Activated CD4-positive, alpha-beta memory T cell treated with anti-CD3 and anti-CD28 coated beads for 36 hours (primary cell): ENCODE data around the gene NFIA. TPM values are rescaled to one million over a fixed set of nuclear protein-coding genes. Genes with fewer than 3 reads are reported as not detected.
"Not testable (repeated sequence)": the region's sequence is repeated elsewhere in the genome, so short reads cannot be mapped to it uniquely, and the experiment has no call there.

Source experiments
- CTCF ChIA-PET: fragments of 350-600 bp; sonication (Branson Sonifier 250); formaldehyde crosslinking; loops from one replicate; lab custom pipeline; 2021; ENCODE audit warnings: antibody characterized with exemption, inconsistent platforms; lab: Charles Lee
- POLR2A ChIA-PET: fragments of 350-600 bp; sonication (Branson Sonifier 250); formaldehyde crosslinking; loops from one replicate; lab custom pipeline; 2021; ENCODE audit warnings: antibody characterized with exemption; lab: Charles Lee
- DNase-seq: peaks from one replicate; pipeline ENCODE4 v3.0.0-alpha.2; 2020
- H3K27ac Mint-ChIP-seq: one replicate; pipeline ENCODE4 v1.8.0; 2021; ENCODE audit warnings: mixed read lengths
- H3K27me3 Mint-ChIP-seq: one replicate; pipeline ENCODE4 v1.8.0; 2021; ENCODE audit warnings: mixed read lengths
- H3K36me3 Mint-ChIP-seq: one replicate; pipeline ENCODE4 v1.8.0; 2021; ENCODE audit warnings: mixed read lengths
- H3K4me1 Mint-ChIP-seq: one replicate; pipeline ENCODE4 v1.8.0; 2021; ENCODE audit warnings: low read depth, mixed read lengths
- H3K4me3 Mint-ChIP-seq: one replicate; pipeline ENCODE4 v1.8.0; 2021; ENCODE audit warnings: mild to moderate bottlenecking, mixed read lengths
- H3K9me3 Mint-ChIP-seq: one replicate; pipeline ENCODE4 v1.8.0; 2021; ENCODE audit warnings: mixed read lengths
- intact Hi-C: fragments of 100-400 bp; cut with micrococcal nuclease; formaldehyde crosslinking; loops from one replicate; pipeline ENCODE4 v1.15.1; 2023
- total RNA-seq, 2 experiments: library from RNA; stranded (reverse); gene quantifications; one replicate each; pipeline ENCODE4 v1.2.3, GENCODE V29; 2021

Gene NFIA
- total RNA-seq, 2 experiments from 2014 or later, result 5.3 to 7.1 TPM

DNA sequence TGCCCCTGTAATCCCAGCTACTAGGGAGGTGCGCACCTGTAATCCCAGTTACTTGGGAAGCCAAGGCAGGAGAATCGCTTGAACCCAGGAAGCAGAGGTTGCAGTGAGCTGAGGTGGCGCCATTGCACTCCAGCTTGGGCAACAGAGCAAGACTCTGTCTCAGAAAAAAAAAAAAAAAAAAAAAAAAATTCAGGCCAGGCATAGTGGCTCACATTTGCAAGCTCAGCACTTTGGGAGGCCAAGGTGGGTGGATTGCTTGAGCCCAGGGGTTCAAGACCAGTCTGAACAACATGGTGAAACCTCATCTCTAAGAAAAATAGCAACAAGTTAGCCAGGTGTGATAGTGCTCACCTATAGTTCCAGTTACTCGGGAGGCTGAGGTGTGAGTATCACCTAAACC, 20.8 kb upstream of the NFIA start:
- CTCF ChIA-PET, result interaction anchor here (1.7 kb wide), 1 partner anchor 11 kb away, joined by 4 read pairs; no protein-coding TSS in a partner anchor
- H3K36me3 Mint-ChIP-seq, H3K9me3 Mint-ChIP-seq, H3K4me3 Mint-ChIP-seq, H3K27ac Mint-ChIP-seq, DNase-seq, intact Hi-C loops, H3K4me1 Mint-ChIP-seq: not testable (repeated sequence)
- H3K27me3 Mint-ChIP-seq, result peaks cover 14% of the 10 kb centered on the region
- POLR2A ChIA-PET, result interaction anchor here (0.9 kb wide), 1 partner anchor 17 kb away, joined by 3 read pairs; no protein-coding TSS in a partner anchor

DNA sequence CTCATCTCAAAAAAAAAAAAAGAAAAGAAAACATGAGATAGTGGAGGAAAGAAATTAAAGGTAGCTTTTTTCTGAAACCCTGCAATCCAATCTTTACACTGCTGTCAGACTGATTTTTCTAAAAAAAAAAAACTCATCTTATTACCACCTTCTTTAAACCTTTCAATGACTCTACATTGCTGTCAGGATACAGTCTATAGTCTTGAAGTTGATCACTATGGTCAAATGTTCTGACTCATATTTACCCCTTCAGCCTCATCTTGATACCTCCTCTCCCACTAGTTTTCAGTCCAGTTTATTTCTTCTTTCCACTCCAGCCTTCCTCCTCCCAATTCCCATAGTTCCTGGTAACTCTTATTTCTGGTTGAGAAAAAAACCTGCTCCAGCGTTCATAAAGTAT, 17.7 kb upstream of the NFIA start:
- Mint-ChIP-seq H3K27ac (no peak overlapping the region), H3K4me1 (no peaks in the 10 kb centered on the region), H3K9me3 (no peaks in the 10 kb centered on the region), H3K27me3 (no peaks in the 10 kb centered on the region), H3K36me3 (no peaks in the 10 kb centered on the region), H3K4me3 (no peak overlapping the region)
- intact Hi-C loops, result no loop called here
- DNase-seq, result no peak
- CTCF ChIA-PET, result interaction anchor here (4.4 kb wide), 1 partner anchor 15 kb away, joined by 21 read pairs; no protein-coding TSS in a partner anchor
- POLR2A ChIA-PET, result no interaction called here

DNA sequence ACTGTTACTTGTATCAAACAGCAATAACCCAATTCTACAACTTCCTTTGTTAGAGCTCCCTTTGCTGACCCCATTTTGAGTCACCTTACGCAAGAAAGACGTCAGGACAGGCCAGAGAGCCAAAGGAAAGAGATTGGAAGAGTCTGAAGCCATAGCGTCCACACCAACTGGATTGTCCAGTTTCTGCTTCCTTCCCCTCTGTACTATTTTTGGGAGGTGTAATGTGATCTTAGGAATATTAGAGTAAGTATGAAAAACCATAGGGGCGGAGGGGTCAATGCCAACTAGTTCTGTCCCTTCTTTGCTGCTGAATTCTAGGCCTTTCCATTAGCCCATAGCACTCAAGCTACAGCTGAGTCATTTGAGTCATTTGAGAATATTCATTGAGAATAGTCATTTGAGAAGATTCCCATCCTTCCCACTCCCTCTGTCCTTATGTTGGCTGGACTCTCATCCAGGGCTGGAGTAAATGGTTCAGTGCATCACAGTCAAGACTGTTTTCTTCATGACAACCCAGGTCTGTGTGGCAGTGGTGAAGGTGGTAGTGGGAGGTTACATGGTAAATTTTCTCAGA, 14.8 kb upstream of the NFIA start:
- intact Hi-C loops, result no loop called here
- Mint-ChIP-seq H3K27me3 (no peaks in the 10 kb centered on the region), H3K4me1 (no peaks in the 10 kb centered on the region), H3K9me3 (no peaks in the 10 kb centered on the region), H3K27ac (no peak overlapping the region), H3K4me3 (no peak overlapping the region), H3K36me3 (no peaks in the 10 kb centered on the region)
- POLR2A ChIA-PET, result no interaction called here
- CTCF ChIA-PET, result interaction anchor here (4.4 kb wide), 1 partner anchor 17 kb away, joined by 21 read pairs; no protein-coding TSS in a partner anchor
- no peak for DNase-seq

DNA sequence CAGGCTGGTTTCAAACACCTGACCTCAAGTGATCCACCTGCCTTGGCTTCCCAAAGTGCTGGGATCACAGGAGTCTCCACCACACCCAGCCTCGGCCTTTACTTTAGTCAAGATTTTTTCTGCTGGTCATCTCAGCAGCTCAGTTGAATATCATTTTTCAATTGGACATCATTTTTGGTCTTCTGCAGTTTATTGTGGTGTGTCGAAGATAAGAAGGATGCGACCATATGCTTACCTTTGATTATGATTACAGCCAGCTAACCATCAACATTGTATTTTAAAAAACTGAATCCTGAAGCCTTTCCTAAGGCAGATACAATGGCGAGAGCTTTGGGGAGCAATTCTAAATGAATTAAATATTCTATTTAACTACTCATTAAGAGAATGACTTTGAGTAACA, 12.3 kb upstream of the NFIA start:
- DNase-seq, result no peak
- Mint-ChIP-seq H3K36me3 (no peaks in the 10 kb centered on the region), H3K4me3 (no peak overlapping the region), H3K9me3 (no peaks in the 10 kb centered on the region), H3K4me1 (no peaks in the 10 kb centered on the region), H3K27me3 (no peaks in the 10 kb centered on the region), H3K27ac (no peak overlapping the region)
- intact Hi-C loops, result no loop called here
- ChIA-PET POLR2A (no interaction called here), CTCF (interaction anchor here (0.6 kb wide), 1 partner anchor 8 kb away, joined by 4 read pairs; no protein-coding TSS in a partner anchor)

DNA sequence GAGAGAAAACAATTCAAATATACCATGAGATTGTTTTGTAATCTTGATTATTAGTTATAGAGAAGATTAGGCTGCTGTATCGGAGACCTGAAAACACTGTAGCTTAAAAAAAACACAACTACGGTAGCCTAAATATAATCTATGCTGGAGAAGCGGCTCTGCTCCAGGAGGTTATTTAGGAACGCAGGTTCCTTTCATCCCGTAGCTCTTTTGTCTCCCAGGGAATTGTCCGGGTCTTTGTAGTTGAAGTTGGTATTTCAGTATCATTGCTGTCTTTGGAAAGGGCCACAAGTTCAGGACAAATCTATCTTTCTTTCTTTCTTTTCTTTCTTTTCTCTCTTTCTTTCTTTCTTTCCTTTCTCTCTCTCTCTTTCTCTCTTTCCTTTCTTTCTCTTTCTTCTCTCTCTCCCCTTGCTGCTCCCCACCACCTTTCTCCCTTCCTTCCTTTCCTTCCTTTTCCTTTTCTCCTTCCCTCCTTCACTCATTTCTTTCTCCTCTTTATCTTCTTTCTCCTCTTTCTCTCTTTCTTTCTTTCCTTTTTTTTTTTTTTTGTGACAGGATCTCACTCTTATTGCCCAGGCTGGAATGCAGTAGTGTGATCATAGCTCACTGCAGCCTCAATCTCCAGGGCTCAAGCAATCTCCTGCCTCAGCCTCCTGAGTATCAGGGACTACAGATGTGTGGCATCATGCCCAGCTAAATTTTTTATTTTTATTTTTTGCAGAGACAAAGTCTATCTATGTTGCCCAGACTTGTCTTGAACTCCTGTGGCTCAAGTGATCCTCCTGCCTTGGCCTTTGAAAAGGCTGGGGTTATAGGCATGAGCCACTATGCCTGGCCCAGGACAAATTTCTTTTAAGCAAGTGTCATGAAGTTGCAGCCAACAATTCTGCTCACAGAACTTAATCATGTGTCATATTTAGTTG, 10.9 kb upstream of the NFIA start:
- intact Hi-C loops, result no loop called here

DNA sequence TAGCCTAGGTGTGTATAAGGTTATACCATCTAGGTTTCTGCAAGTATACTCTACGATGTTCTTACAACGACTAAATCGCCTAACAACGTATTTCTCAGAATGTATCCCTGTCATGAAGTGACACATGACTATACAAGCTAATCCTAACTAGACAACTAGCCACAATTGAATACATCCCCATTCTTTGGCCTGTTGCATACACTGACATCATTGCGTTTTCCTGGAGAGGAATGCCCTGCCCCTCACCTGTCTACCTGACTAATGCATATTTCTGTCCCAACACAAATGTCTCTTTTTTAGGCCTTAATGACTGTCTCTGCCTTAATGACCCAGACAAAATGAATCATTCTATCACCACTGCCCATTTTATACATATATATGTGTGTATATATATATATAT, 8.5 kb upstream of the NFIA start:
- intact Hi-C loops, result no loop called here
- ChIA-PET POLR2A (no interaction called here), CTCF (interaction anchor here (2.9 kb wide), 1 partner anchor 24 kb away, joined by 11 read pairs; no protein-coding TSS in a partner anchor)
- no peak for DNase-seq
- no peak overlapping the region for H3K27ac Mint-ChIP-seq
- peaks cover 17% of the 10 kb centered on the region for H3K4me1 Mint-ChIP-seq
- no peaks in the 10 kb centered on the region for H3K36me3 Mint-ChIP-seq
- H3K9me3 Mint-ChIP-seq, result no peaks in the 10 kb centered on the region
- H3K27me3 Mint-ChIP-seq, result no peaks in the 10 kb centered on the region
- no peak overlapping the region for H3K4me3 Mint-ChIP-seq

More for the DNA sequence above, 10.9 kb upstream of the NFIA start:
- CTCF ChIA-PET, result interaction anchor here (2.9 kb wide), 1 partner anchor 22 kb away, joined by 11 read pairs; no protein-coding TSS in a partner anchor
- Mint-ChIP-seq H3K9me3 (no peaks in the 10 kb centered on the region), H3K27me3 (no peaks in the 10 kb centered on the region), H3K4me3 (no peak overlapping the region), H3K4me1 (peaks cover 2% of the 10 kb centered on the region), H3K27ac (no peak overlapping the region), H3K36me3 (no peaks in the 10 kb centered on the region)
- POLR2A ChIA-PET, result no interaction called here
- no peak for DNase-seq

DNA sequence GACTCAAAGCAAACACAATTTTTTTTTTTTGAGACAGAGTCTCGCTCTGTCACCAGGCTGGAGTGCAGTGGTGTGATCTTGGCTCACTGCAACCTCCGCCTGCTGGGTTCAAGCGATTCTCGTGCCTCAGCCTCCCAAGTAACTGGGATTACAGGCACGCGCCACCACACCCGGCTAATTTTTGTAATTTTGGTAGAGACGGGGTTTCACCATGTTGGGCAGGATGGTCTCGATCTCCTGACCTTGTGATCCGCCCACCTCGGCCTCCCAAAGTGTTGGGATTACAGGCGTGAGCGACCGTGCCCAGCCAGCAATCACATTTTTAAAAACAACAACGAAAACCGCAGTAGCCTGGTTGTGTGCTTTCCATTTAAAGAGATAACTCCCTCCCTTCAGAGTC, 6.5 kb upstream of the NFIA start:
- DNase-seq, H3K27ac Mint-ChIP-seq, POLR2A ChIA-PET, H3K36me3 Mint-ChIP-seq, H3K9me3 Mint-ChIP-seq, H3K27me3 Mint-ChIP-seq: not testable (repeated sequence)
- Mint-ChIP-seq H3K4me1 (peaks cover 37% of the 10 kb centered on the region), H3K4me3 (peak overlapping the region; percentile 14)
- CTCF ChIA-PET, result interaction anchor here (4.3 kb wide), 1 partner anchor 26 kb away, joined by 64 read pairs; no protein-coding TSS in a partner anchor
- intact Hi-C loops, result loop anchor here (5.0 kb wide), 2 partner anchors 651 to 1361 kb away; partner anchors contain the start of genes TM2D1 and USP1

DNA sequence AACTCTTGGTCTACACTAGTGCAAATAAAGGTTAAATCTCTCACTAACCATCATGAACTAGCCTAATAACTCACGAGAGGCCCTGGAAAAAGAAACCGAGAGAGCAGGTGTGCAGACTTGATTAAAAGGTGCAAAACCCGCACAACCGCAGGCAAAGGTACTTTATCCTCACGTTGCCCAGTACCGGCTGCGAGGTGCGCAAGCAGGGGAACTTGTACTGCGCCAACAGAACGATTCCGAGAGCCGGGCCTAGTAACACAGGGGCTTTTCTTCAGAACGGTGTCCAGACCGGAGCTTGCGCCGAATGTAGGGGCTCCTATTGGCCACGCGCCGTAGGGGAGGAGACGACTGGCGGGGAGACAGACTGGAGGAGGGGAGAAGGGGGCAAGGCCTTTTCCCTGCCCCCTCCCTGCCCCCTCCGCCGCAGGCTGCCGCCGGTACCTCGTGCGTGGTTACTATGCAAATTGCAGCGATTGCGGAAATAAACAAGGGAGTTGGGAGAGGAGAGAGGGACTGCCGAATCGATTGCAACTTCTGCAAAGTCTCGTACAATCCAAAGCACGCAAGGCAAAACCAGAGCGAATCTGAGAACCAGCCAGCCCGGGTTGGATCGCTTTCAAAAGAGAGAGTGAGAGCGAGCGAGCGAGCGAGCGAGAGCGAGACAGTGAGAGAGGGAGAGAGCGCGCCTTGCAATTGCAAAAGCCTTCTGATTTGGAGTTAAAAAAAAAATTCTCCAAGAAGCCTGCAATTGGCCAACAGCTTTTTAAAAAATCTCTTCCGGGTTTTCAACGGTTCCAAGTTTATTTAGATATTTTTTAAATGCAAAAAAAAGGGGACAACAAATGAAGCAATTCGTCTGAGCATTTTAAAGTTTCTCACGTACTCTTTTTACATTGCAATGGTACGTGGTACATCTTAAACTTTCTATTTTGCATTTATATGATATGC, 5.4 kb upstream of the NFIA start:
- DNase-seq, result peak; percentile 86
- Mint-ChIP-seq H3K27ac (peak overlapping the region; percentile 86), H3K36me3 (no peaks in the 10 kb centered on the region), H3K27me3 (peaks cover 5% of the 10 kb centered on the region), H3K9me3 (no peaks in the 10 kb centered on the region), H3K4me3 (peak overlapping the region; percentile 89), H3K4me1 (peaks cover 44% of the 10 kb centered on the region)
- ChIA-PET CTCF (interaction anchor here (1.3 to 4.3 kb wide), 4 partner anchors 27 to 377 kb away, joined by 3 to 64 read pairs (median 6); no protein-coding TSS in a partner anchor), POLR2A (interaction anchor here (1.0 to 2.3 kb wide), 5 partner anchors 18 to 255 kb away, joined by 3 to 31 read pairs (median 8); no protein-coding TSS in a partner anchor)
- intact Hi-C loops, result loop anchor here (1.0 to 5.0 kb wide), 5 partner anchors 20 to 1360 kb away; partner anchors contain the start of genes TM2D1 and USP1

DNA sequence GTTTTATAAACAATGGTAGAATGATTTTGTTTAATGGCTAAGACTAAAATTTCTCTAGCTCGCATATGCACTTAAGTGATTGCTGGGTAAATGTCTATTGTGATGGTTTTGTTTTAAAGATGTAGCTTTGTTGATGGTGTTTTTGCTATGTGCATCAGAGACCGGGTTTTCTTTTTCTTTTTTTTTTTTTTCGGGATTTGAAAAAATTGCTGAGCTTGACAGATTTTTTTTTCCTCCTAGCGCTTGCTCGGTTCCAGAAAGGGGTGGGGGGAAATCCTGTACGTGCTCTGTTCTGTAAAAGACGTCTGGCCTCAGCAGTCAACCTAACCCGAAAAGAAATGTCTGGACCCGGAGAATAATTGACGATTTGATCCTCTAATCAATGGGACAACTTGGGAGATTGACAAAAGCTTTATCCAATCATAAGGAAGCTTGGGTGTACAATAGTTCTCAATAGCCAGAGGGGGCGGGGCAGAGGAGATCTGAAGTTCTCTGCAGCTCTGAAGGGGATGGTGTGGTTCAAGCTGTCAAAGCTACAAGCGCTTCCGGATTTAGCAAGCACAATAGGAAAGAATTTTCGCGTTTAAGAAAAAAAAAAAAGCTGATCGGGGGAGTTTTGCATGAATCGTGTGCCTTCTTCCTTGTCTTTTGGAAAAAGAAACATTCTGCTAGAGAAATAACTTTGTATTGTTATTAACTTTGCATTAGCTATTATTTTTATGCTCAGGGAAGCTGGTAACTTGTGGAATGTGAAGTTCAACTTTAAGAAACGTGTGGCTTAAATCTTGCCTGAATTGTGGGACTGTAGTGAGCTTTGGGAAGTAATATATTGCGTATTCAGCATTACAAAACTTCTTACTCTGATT, 4.5 kb upstream of the NFIA start:
- intact Hi-C loops, result loop anchor here (1.0 to 5.0 kb wide), 6 partner anchors 21 to 1359 kb away; partner anchors contain the start of genes TM2D1 and USP1
- ChIA-PET POLR2A (interaction anchor here (0.6 to 2.3 kb wide), 8 partner anchors 16 to 254 kb away, joined by 3 to 31 read pairs (median 4); no protein-coding TSS in a partner anchor), CTCF (interaction anchor here (0.6 to 4.3 kb wide), 6 partner anchors 8 to 647 kb away, joined by 3 to 64 read pairs (median 4); no protein-coding TSS in a partner anchor)
- Mint-ChIP-seq H3K4me1 (peaks cover 44% of the 10 kb centered on the region), H3K4me3 (peak overlapping the region; percentile 89), H3K9me3 (no peaks in the 10 kb centered on the region), H3K27me3 (peaks cover 5% of the 10 kb centered on the region), H3K27ac (peak overlapping the region; percentile 86), H3K36me3 (no peaks in the 10 kb centered on the region)
- peak; percentile 93 for DNase-seq

DNA sequence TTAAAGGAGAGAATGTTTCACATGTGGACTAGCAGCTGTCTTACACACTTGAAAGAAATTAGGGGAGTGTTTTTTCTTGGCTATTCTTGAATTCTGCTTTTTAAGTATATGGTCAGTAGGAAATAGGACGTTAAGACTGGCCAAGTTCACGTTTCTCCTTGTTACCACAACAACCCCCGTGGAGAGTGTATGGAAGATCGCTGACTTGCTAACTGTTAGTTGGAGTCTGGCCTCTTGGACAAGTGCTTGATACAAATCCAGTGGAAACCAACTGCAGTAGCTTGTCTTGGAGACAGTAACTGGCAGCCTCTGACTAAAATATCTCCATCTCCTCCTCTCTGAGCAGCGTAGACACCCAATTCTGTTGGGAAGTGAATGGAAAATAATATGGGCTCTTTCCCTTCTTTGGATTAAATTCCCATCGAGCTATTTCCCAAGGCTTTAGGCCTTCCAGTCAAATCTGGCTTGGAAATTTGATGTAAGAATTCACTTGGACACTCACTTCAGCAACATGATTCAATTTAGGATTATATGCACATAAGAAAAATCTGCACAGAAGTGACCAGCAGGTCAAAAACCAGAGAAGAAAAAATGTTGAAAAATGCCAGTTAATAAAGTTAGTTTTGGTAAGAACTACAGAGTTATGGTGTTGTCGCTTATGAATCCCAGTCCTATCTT, 3.6 kb upstream of the NFIA start:
- POLR2A ChIA-PET, result interaction anchor here (0.6 to 2.3 kb wide), 6 partner anchors 17 to 253 kb away, joined by 3 to 31 read pairs (median 4); no protein-coding TSS in a partner anchor
- Mint-ChIP-seq H3K27ac (no peak overlapping the region), H3K27me3 (peaks cover 5% of the 10 kb centered on the region), H3K4me3 (peak overlapping the region; percentile 89), H3K36me3 (peaks cover under 1% of the 10 kb centered on the region), H3K9me3 (no peaks in the 10 kb centered on the region), H3K4me1 (peaks cover 45% of the 10 kb centered on the region)
- no peak for DNase-seq
- CTCF ChIA-PET, result interaction anchor here (0.6 to 4.3 kb wide), 5 partner anchors 29 to 647 kb away, joined by 3 to 64 read pairs (median 4); no protein-coding TSS in a partner anchor
- intact Hi-C loops, result loop anchor here (1.0 to 5.0 kb wide), 3 partner anchors 224 to 1359 kb away; partner anchors contain the start of genes TM2D1 and USP1
